NCI-H2107 (cell line): ENCODE data around the gene SNX10.
A peak's percentile ranks its signal among the peaks of the same experiment; 100 is the strongest.
"Not testable (repeated sequence)": the region's sequence is repeated elsewhere in the genome, so short reads cannot be mapped to it uniquely, and the experiment has no call there.

Source experiments
- DNase-seq: peaks from one replicate; lab custom pipeline; 2025; lab: John Stamatoyannopoulos, UW

Gene SNX10, protein sequence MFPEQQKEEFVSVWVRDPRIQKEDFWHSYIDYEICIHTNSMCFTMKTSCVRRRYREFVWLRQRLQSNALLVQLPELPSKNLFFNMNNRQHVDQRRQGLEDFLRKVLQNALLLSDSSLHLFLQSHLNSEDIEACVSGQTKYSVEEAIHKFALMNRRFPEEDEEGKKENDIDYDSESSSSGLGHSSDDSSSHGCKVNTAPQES

DNA sequence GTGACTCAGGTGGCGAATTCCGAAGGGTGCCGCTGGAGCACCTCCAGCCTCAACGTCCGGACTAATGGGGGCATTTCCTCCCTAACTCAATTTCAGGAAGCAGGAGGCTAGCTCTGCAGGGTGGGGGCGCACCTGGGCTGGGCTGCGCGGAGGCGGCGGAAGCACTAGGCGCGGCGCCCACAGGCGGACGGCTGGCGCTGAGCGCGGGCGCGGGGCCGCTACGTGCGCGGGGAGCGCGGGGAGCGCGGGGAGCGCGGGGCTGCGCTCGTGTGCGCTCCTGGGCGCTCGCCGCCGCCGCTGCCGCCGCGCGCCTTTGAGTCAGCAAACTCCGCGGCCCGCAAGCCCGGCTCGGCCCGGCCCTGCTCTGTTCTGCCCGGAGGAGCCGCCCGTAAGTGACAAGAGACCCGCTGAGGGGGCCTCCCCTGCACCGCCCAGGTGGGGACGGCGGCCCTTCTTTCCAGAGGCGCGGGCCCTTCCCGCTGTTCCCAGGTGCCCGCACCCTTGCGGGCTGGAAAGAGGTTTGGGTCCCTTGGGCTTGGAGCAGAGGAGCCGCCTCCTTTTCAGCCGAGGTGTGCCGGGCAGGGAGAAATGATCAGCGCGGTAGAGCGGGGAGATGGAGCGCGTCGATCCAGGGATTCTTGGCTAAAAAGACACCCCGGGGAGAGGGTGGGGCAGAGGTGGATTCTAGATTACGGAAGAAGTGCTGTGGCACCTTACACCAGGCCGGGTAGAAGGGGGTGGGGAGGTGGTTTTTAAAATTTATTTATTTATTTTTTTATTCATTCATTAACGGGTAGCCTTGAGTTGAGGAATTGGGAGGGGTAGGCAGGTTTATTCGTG lies at the start of gene SNX10:
Gene SNX10, plus strand, starts transcription at position 164 of the 840 bp plus-strand sequence. CDS start 54,581 bp downstream, outside the sequence.
- peak; percentile 41 for DNase-seq

DNA sequence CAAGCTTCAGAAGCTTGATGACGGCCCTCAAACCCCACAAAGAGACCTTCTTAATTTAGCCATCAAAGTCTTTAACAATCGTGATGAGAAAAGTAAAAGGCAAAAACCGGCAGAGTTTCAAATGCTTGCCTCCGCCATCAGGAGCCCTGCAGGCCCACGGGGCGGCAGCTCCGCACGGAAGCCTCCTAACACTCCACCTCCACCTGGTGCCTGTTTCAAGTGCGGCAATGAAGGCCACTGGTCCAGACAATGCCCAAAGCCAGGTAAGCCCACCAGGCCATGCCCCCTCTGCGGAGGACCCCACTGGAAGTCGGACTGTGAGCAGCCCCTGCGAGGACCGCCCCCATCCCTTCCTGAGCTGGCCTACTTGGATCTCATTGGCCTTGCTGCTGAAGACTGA lies 46.5 kb upstream of the SNX10 start:
- no peak for DNase-seq

DNA sequence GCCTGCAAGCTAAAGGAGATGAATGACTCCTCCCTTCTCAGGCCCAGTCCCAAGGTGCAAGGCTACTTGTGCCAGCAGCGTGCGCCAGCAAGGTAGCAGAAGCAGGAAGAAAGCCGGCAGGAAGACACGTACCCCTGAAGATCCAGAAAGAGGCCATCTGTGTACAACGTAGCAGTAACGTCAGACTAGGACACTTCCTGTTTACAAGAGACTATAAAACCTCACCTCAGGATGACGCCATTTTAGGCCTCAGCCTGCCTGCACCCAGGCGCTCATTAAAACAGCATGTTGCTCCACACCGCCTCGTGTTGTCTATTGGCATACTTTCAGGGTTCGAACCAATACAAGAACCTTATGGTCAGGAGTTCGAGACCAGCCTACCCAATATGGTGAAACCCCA lies 41.4 kb upstream of the SNX10 start:
- no peak for DNase-seq

DNA sequence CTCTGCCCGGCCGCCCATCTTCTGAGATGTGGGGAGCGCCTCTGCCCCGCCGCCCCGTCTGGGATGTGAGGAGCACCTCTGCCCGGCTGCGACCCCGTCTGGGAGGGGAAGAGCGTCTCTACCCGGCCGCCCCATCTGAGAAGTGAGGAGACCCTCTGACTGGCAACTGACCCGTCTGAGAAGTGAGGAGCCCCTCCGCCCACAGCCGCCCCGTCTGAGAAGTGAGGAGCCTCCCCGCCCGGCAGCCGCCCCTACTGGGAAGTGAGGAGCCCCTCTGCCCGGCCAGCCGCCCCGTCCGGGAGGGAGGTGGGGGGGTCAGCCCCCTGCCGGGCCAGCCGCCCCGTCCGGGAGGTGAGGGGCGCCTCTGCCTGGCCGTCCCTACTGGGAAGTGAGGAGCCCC lies 29.8 kb upstream of the SNX10 start:
- DNase-seq: not testable (repeated sequence)

DNA sequence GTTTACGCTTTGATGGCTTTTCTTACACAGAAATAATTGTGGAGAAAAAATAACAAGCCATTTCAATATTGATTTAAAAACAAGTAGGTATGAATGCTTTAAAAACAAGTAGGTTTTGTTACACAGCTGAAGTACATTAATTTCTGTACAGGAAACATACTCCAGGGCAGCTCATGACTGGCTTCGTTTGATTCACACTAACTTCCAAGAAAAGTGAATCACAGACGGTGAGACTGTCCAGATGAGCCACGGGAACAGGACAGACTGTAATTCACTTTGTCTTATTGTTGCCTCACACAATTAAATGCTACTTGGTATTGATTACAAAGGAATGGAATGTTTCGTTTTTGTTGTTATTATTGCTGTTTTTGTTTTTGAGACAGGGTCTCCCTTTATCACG lies 26.6 kb upstream of the SNX10 start:
- no peak for DNase-seq

DNA sequence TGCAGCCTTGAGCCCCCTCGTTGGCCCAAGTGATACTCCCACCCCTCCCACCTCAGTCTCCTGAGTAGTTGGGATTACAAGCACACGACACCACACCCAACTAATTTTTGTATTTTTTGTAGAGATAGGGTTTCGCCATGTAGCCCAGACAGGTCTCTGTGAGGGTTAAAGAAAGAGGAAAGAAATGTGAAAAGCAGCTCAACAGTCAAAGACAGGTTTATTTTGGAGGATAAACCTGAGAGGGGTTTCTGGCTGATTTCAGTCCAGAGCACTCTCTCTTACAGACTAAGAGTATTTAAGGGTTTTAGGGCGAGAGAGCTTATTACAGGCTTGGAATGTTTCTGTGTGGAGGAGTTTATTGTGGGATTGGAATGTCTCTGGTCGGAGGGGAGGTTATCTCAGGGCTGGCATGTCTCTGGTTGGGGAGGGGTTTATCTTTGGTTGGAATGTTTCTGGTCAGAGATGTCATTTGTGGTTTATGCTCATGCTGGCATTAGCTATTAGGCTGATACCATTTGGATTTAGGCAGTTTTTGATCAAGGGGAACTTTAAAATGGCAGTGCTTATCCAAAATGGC lies 26.1 kb upstream of the SNX10 start:
- no peak for DNase-seq

DNA sequence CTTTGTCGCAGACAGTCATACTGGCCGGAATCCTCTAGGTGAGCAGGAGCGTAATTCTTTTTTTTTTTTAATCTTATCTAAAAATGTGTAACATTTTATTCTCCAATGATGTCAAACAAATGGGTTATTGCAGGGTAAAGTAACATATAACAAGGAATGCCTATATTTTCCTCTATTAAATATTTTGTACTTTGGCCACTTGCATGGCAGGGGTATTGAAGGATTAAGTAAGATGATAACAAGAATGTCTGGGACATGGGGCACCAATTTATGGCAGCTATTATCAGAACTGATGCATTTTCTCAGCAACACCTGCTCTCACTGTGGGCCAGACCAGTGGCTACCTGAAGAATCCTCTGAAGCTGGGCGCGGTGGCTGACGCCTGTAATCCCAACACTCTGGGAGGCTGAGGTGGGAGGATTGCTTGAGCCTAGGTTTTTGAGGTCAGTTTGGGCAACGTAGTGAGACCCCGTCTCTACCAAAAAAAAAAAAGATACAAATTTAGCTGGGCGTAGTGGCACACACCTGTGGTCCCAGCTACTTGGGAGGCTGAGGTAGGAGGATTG lies 24.0 kb upstream of the SNX10 start:
- DNase-seq: no peak

DNA sequence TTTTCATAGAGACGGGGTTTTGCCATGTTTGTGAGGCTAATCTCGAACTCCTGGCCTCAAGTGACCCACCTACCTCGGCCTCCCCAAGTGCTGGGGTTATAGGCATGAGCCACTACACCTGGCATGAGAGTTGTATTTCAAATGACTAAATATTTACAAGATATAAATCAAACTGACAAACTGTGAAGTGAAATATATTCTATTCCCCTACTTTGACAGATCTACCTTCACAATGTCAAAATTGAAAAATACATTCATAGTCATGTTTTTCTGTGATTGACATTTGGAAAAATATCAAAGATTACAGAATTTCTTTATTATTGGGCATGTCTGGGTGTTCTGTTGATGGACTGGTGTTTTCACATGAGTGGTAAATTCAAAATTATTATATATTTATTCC lies 16.4 kb upstream of the SNX10 start:
- DNase-seq: no peak

DNA sequence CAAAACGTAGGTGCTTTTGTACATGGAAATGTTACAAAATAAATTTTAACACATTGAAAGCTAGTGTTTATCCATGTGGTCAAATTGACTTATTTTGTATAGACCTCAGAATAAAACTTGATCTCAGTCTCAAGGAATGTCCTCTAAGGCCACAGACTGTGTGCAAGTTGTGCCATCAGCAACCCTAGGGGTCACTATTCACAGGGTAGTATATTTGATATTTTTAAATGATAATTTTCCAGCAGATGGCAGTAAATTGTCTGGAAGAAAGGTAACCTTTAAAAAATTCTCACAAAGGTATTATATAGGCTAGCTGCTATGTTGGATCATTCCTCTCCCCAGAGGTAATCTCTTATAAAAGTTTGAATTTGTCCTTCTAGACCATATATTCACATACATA lies 12.9 kb upstream of the SNX10 start:
- DNase-seq: no peak

DNA sequence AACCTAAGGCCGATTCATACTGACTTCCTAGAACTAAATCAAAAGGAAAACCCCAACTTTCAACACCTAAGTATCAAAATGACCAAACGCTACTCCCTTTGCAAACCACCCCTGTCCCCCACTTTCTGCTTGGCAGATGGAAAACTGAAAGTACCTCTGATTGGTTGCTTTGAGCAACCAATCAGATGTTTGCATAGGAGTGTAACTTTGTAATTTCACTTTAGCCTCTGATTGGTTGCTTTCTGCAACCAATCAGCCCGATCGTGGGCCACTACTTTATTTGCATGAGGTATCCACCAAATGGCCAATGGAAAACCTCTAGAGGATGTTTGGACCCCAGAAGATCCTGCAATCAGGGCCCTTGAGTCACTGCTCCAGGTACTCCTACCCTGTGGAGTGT lies 12.3 kb upstream of the SNX10 start:
- DNase-seq: no peak

DNA sequence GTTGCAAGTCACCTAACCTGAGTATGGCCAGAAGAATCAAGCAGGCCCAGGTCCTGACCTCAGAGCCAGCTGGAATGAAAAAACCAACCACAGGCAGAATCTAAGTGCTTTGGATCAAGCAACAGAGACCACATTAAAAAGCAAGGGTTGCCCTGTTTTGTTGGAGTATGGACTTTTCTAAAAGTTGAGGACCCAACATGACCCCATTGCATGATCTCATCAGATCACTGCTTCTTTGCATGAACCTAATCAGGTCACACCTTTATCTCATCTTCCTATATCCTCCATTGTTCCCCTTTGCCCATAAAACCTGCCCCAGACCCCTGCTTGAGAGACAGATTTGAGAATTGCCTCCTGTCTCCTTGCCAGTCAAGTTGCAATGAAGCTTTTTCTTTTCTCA lies 11.6 kb upstream of the SNX10 start:
- no peak for DNase-seq

DNA sequence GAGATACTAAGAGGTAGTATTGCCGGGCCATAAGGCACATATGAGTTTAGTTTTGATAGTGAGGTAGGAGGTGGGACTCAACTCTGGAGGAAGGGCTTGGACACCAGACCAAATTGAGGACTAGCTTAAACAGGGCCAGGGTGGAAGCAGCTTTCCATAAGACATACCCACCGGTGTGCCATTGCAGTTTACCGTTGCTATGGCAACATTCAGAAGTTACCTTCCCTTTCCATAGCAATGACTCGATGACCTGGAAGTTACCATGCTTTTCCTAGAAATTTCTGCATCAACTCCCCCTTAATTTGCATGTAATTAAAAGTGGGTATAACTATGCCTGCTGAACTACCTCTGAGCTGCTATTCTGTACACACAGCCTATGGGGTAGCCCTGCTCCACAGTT lies 10.9 kb upstream of the SNX10 start:
- DNase-seq: no peak

DNA sequence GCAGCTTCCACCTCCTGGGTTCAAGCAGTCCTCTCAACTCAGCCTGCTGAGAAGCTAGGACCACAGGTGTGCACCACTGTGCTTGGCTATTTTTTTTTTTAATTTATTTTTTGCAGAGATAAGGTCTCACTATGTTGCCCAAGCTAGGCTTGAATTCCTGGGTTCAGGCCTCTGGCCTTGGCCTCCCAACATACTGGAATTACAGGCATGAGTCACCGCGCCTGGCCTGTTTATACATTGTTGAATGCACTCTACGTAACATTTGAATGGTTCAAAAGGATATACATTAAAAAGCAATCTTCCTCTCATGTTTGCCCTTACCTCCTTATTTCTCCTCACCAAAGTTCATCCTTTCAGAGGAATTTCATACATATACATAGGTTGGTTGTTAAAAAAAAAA lies 7.2 kb upstream of the SNX10 start:
- no peak for DNase-seq

DNA sequence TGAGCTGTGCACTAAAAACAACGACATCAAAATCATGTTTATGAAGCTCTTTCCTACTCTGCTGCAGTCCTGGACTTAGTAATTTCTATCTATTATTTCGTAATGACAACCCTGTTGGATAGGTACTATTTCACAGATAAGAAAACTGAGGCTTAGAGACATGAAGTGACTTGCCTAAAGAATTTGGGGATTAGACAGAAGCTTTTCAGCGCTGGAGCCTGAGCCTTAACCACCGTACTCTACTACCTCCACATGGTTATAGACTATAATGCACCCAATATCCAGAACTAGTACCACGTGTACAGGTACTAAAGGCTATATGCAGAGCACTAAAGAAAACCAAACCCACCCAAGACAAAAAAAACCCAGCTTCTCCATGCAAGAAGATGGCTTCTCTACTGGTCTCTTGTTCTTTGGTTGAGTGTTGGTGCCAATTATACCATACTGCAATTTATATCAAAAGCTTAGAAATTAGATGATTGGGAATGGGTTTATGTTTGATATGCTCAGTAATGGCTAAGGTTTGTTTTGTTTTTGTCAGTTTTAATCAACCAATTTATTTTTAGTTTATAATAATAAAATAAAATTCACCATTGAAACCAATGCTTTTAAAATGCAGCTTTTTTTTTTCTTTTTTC lies 6.5 kb upstream of the SNX10 start:
- DNase-seq: no peak

DNA sequence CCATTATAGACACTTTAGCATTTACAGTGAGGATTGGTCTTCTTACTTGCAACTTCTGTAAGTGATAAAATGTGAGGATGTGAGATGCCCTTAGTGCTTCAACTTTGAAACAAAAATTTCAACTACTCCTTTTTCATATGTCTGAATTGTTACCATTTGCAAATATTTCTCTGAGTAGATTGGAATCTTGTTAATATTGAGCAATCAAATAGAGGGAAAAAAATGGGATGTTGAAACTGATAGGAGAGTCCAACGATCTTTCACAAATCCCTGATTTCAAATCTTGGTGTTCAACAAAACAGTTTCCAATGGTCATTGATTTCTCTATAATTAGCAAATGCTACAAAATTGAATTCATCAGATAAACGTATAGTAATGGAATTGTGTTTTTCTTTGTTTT lies 5.5 kb upstream of the SNX10 start:
- DNase-seq: no peak

DNA sequence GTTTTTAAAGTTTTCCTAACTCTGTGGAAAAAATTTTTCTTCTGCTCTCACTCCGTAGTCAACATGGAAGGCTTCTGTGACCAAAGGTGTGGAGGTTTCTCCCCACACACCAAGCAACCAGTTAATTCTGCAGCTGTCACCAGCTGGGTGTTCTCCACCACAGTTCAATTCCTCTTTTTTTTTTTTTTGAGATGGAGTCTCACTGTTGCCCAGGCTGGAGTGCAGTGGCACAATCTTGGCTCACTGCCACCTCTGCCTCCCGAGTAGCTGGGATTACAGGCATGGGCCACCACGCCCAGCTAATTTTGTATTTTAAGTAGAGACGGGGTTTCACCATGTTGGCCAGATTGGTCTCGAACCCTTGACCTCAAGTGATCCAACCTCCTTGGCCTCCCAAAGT lies 3.5 kb upstream of the SNX10 start:
- not testable (repeated sequence) for DNase-seq

DNA sequence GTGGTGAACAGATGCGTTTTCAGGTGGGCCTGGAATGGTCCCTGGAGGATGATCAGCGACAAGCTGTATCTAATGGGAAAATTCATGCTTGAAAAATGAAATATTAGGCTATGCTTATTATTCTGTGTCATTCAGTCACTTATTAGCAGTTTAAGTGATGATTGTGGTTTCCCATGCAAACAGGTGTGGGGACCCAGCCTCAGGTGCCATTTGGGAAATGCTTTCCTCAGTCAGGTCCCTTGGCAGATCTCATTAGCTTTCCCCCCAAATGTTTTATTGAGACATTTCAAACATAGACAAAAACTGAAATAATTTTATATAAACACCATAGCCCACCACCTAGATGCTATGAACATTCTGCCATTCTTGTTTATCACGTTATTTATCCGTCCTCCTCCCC lies 411 bp upstream of the SNX10 start:
- DNase-seq: no peak

DNA sequence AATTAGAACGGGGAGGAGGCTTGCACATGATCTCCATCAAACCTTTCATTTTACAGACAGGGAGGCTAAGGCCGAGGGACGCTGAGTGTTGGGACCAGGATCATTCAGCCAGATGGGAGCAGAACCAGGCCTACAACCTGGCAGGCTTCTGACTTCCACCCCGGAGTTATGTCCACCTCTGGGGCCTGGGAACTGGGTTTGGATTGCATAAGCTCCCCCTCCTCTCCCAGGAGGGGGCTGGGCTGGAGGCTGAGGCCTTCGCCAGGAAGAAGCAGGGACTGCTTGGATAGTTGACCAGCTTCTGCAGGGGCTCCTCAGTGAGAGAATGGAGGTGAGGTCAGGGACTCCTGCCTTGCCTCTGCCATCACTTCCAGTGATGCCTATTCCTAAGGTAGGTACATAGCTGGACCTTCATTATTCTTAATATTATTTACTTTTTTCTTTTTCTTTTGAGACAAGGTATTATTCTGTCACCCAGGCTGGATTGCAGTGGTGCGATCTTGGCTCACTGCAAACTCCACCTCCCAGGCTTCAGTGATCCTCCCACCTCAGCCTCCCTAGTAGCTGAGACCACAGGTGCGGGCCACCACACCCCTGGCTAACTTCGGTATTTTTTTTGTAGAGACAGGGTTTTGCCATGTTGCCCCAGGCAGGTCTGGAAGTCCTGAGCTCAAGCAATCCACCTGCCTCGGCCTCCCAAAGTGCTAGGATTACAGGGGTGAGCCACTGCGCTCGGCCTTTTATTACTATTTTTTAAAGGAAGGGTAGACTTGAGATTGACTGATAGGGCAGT lies 1.3 kb downstream of the SNX10 start:
- DNase-seq: no peak

DNA sequence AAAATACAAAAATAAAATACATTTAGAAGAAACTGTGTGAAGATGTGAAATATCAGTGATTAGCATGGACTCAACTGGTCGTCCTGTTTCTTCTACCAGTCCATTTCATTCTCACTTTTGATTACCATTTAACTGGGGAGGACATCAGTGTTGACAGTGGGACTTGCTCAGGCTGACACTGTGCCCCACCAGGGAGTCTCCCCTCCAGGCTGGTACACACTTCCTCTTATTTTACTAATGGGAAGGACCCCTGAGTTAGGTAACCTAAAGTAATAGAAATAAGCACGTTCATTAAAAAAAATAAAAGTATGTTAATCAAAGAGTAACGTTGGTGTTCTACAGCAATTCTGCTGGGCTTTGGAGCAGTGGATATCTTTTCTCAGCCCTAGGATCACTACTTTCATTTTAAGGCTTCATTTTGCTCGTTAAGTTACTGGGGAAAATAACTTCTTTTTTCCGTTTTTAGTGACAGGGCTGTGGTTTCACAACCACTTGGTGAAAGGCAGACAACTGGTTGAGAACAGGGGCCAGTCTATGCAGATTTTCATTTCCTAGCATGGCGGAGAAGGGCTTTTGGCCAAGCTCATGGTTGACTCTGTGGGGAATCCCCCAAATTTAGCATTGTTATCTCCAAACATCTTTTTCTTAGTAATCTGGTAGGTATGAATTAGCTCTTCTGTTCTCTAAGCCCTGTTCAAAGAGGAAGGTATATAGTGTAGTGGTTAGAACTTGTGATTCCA lies 2.1 kb downstream of the SNX10 start:
- DNase-seq: no peak

DNA sequence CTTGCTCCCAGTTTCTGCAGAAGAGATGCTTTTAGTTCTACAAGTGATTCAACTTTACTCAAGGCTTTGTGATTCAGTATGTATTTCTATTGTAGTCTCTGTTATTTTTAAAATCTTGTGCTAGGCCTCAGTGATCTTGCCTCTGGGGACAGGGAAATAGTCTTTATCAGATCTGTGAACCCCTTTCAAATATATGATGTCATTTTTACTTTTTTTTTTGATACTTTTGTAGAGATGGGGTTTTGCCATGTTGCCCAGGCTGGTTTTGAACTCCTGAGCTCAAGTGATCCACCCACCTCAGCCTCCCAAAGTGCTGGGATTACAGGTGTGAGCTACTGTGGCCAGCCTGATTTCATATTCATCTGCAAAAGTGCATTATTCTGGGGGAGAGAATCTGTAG lies 3.4 kb downstream of the SNX10 start:
- no peak for DNase-seq

DNA sequence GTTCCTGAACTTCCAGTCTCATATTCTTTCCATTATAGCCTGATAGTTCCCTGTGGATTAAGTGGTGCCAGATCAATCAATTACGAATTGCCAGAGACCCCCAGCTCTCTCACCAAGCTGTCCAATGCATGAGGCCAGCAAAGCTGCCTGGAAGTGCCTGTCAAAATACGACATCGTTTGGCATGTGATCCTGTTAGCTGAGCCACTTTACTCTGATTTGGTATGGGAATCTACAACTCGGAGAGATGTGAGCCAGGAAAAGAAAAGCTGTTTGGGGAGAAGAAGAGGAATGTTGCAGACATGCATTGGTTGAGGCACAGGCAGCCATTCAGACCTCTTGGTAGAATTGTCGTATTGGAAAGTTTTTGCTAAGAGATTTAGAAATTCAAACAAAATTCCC lies 3.9 kb downstream of the SNX10 start:
- DNase-seq: no peak
